ENCODE results near the gene GARRE1. TPM values are rescaled to one million over a fixed set of nuclear protein-coding genes. Genes with fewer than 3 reads are reported as not detected.

The GARRE1 gene
- total and polyA plus RNA-seq, 2 of the 4 experiments (the other 2 are of a cell fraction): 13.8 to 16.9 TPM

DNA sequence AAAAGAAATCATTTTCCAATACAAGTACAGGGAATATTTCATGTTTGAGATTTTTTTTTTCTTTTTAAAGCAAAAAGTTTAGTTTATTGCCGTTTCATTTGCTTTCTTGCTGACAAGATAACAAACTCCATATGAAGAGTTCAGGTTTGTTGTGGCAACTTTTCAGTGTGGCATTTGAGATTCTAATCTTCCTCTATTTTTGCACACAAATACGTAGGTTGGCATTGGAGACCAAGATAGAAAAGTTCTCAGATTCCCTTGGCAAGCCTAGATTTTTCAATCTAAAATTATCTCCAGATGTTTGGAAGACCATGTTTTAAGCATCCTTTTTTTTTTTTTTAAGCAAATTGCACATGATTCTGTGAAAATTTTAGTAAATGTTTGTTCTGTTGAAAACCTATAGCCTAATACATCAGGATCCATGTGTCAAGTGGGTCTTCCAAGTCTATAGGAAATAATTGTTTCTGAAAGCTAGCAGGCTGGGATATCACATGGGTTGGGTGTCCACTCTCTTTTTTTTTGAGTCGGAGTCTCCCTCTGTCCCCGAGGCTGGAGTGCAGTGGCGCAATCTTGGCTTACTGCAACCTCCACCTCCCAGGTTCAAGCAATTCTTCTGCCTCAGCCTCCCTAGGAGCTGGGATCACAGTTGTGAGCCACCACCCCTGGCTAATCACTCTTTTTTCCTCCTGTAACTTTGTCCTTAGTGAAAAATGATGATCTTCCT lies 2.6 kb downstream of the GARRE1 start:
- no peak overlapping the region for H3K4me2 ChIP-seq (ENCODE audit: low read depth, low read length)
- H3K4me1 ChIP-seq (ENCODE audit: control insufficient read depth, insufficient read depth, low read length): peaks cover 16% of the 10 kb centered on the region
- H3K14ac ChIP-seq (replicated peaks; ENCODE audit: low read depth, low read length): no peak overlapping the region
- H3K9me1 ChIP-seq (ENCODE audit: insufficient read depth, low read length): peaks cover 25% of the 10 kb centered on the region
- no peak overlapping the region for H3K4me3 ChIP-seq (ENCODE audit: insufficient read depth, low read depth, low read length)
- H3K18ac ChIP-seq (ENCODE audit: low read depth, low read length): no peak overlapping the region
- BruUV-seq (replicated peaks): no TSS peak
- H2AFZ ChIP-seq (replicated peaks; ENCODE audit: low read length, poor library complexity): no peak overlapping the region
- no peak overlapping the region; the same call in 1 of the 2 replicates for H3K4ac ChIP-seq (ENCODE audit: low read depth, low read length)
- ChIA-PET POLR2A (ENCODE audit: unreplicated experiment) (no interaction called here), CTCF (interaction anchor here (0.7 kb wide), 1 partner anchor 21 kb away, joined by 3 read pairs; no protein-coding TSS in a partner anchor)
- no peak overlapping the region for H4K5ac ChIP-seq (ENCODE audit: low read depth, low read length)
- peaks cover 18 to 64% of the 10 kb centered on the region in 2 experiments for H3K79me1 ChIP-seq (ENCODE audit: low read depth in 1 of 2, low read length in 2 of 2)
- H3K23ac ChIP-seq (ENCODE audit: low read depth, low read length): 0 out of 2 replicates have a peak overlapping the region, but pooled peaks have one; percentile 24
- intact Hi-C loops (cut with micrococcal nuclease): loop anchor here (5.0 kb wide), 1 partner anchor 60 kb away; no protein-coding TSS in a partner anchor
- no peaks in the 10 kb centered on the region for H3K36me3 ChIP-seq (ENCODE audit: control insufficient read depth, insufficient read depth, low read length)
- dilution Hi-C loops (cut with HindIII; ENCODE audit: low sequenced_read_pairs, unreplicated experiment): no loop called here
- H4K8ac ChIP-seq (ENCODE audit: low read depth in 2 of 2, low read length in 2 of 2): 0 out of 4 replicates have a peak overlapping the region, but pooled peaks of 1 of the 2 experiments have one; percentile 15
- no peak for DNase-seq
- no peak overlapping the region for H4K91ac ChIP-seq (ENCODE audit: insufficient read depth, low read depth, low read length)
- no peaks in the 10 kb centered on the region for H3K9me3 ChIP-seq (ENCODE audit: control insufficient read depth, insufficient read depth, low read length)
- TF ChIP-seq, protein P1, sequence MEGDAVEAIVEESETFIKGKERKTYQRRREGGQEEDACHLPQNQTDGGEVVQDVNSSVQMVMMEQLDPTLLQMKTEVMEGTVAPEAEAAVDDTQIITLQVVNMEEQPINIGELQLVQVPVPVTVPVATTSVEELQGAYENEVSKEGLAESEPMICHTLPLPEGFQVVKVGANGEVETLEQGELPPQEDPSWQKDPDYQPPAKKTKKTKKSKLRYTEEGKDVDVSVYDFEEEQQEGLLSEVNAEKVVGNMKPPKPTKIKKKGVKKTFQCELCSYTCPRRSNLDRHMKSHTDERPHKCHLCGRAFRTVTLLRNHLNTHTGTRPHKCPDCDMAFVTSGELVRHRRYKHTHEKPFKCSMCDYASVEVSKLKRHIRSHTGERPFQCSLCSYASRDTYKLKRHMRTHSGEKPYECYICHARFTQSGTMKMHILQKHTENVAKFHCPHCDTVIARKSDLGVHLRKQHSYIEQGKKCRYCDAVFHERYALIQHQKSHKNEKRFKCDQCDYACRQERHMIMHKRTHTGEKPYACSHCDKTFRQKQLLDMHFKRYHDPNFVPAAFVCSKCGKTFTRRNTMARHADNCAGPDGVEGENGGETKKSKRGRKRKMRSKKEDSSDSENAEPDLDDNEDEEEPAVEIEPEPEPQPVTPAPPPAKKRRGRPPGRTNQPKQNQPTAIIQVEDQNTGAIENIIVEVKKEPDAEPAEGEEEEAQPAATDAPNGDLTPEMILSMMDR (conservative IDR thresholded peaks at IDR 0.05; ENCODE audit: low read depth, low read length): no peak
- no peak for TF ChIP-seq POLR2A (IDR thresholded peaks at IDR 0.05; ENCODE audit: low read depth, low read length)
- no peak for TF ChIP-seq RAD21 (IDR thresholded peaks at IDR 0.05; ENCODE audit: low read length)
- no peak for TF ChIP-seq CHD1 (IDR thresholded peaks at IDR 0.05; ENCODE audit: low read depth, low read length)
- no peak overlapping the region for H3K27ac ChIP-seq (ENCODE audit: insufficient read depth, low read length)
- no peak overlapping the region for H2BK20ac ChIP-seq (ENCODE audit: low read depth, low read length)
- H3K56ac ChIP-seq (ENCODE audit: extremely low read depth, insufficient read depth, low read length): no peak overlapping the region
- no peak overlapping the region for H2BK5ac ChIP-seq (ENCODE audit: low read depth, low read length, poor library complexity, severe bottlenecking)
- H2AK9ac ChIP-seq (replicated peaks; ENCODE audit: low read depth, low read length, poor library complexity): no peak overlapping the region
- no CpG with 5 or more reads among the region's 5 CpGs for WGBS, 2 experiments (ENCODE audit: extremely low coverage in 2 of 2, insufficient read length in 1 of 2)
- H2AK5ac ChIP-seq (ENCODE audit: low read depth, low read length): no peak overlapping the region
- no peak for ATAC-seq (ENCODE audit: low read depth)
- H4K20me1 ChIP-seq (ENCODE audit: insufficient read depth, low read length): peaks cover 6% of the 10 kb centered on the region; the same call in 1 of the 2 replicates
- H2BK120ac ChIP-seq (ENCODE audit: low read depth, low read length): peak overlapping the region; percentile 37; the same call in 1 of the 2 replicates
- H3K9ac ChIP-seq (ENCODE audit: low read depth, low read length): no peak overlapping the region
- no peaks in the 10 kb centered on the region for H3K27me3 ChIP-seq (ENCODE audit: control insufficient read depth, insufficient read depth, low read length)
- in situ Hi-C loops (cut with MboI; ENCODE audit: low sequenced_read_pairs): no loop called here
- H2BK15ac ChIP-seq (ENCODE audit: low read depth, low read length): no peak overlapping the region

All from IMR-90 (cell line).